ENCODE data around the gene TMEM38B. TPM values are rescaled to one million over a fixed set of nuclear protein-coding genes. Genes with fewer than 3 reads are reported as not detected.

The TMEM38B gene
- 6.5 and 6.8 TPM in 2 replicates for total RNA-seq

GRCh38 chr9:105694190-105694847 lies at the start of gene TMEM38B:
TMEM38B (plus strand) TSS chr9:105694541; CDS start chr9:105694661, 120 bp downstream.
- DNase-seq, result peak; percentile 81

- DNase-seq, result no peak
Observed at GRCh38 chr9:105646879-105647594, 47.3 kb upstream of the TMEM38B start.

GRCh38 chr9:105647595-105648349 lies 46.6 kb upstream of the TMEM38B start:
- DNase-seq, result peak; percentile 41

- no peak for DNase-seq
Observed at GRCh38 chr9:105651806-105652205, 42.5 kb upstream of the TMEM38B start.

- DNase-seq, result peak; percentile 28
Observed at GRCh38 chr9:105656131-105656921, 38.0 kb upstream of the TMEM38B start.

- DNase-seq, result no peak
Observed at GRCh38 chr9:105658351-105658750, 36.0 kb upstream of the TMEM38B start.

- DNase-seq, result no peak
Observed at GRCh38 chr9:105661011-105661410, 33.3 kb upstream of the TMEM38B start.

GRCh38 chr9:105662184-105663104 lies 31.9 kb upstream of the TMEM38B start, which contains the start of gene TAL2:
TAL2 (plus strand) TSS chr9:105662457; CDS start chr9:105662497, 40 bp downstream.
- no peak for DNase-seq

- DNase-seq, result no peak
Observed at GRCh38 chr9:105663914-105664313, 30.4 kb upstream of the TMEM38B start.

GRCh38 chr9:105667867-105668266 lies 26.5 kb upstream of the TMEM38B start:
- DNase-seq, result no peak

- DNase-seq, result no peak
Observed at GRCh38 chr9:105670315-105670714, 24.0 kb upstream of the TMEM38B start.

- no peak for DNase-seq
Observed at GRCh38 chr9:105670775-105671174, 23.6 kb upstream of the TMEM38B start.

GRCh38 chr9:105672711-105673234 lies 21.6 kb upstream of the TMEM38B start:
- DNase-seq, result peak; percentile 10

- DNase-seq, result no peak
Observed at GRCh38 chr9:105673850-105674387, 20.4 kb upstream of the TMEM38B start.

- DNase-seq, result no peak
Observed at GRCh38 chr9:105676351-105676923, 17.9 kb upstream of the TMEM38B start.

- no peak for DNase-seq
Observed at GRCh38 chr9:105678163-105678562, 16.2 kb upstream of the TMEM38B start.

GRCh38 chr9:105678781-105679180 lies 15.6 kb upstream of the TMEM38B start:
- no peak for DNase-seq

- DNase-seq, result no peak
Observed at GRCh38 chr9:105679257-105680022, 14.9 kb upstream of the TMEM38B start.

- DNase-seq, result no peak
Observed at GRCh38 chr9:105681313-105681712, 13.0 kb upstream of the TMEM38B start.

- peak; percentile 10 for DNase-seq
Observed at GRCh38 chr9:105681724-105682123, 12.6 kb upstream of the TMEM38B start.
